Medulla oblongata (tissue), 1 donor: ENCODE data around the gene CCDC178.
"Not testable (repeated sequence)": the region's sequence is repeated elsewhere in the genome, so short reads cannot be mapped to it uniquely, and the experiment has no call there.

Experiments
- DNase-seq: peaks from one replicate; pipeline ENCODE4 v3.0.0-alpha.2; 2015; ENCODE audit errors: extremely low spot score

Gene CCDC178

DNA sequence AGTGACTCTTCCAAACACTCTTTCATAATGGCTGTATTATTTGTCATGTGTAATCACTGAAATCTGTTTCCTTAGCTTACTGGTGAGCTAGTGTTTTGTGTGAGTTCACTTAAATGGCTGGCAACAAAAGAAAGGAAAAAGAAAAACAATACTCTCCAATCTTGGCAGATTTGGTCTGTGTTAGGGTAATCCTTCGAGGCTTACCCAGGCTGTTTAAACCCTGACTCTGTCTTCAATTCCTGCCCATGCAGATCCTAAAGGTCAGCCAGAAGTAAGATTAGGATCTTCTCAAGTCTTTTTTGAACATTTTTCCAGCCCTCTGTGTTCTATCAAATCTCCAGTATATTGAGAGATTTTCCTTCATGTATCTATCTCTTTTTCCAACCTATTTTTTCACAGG, 85.3 kb downstream of the CCDC178 start:
- no peak for DNase-seq

DNA sequence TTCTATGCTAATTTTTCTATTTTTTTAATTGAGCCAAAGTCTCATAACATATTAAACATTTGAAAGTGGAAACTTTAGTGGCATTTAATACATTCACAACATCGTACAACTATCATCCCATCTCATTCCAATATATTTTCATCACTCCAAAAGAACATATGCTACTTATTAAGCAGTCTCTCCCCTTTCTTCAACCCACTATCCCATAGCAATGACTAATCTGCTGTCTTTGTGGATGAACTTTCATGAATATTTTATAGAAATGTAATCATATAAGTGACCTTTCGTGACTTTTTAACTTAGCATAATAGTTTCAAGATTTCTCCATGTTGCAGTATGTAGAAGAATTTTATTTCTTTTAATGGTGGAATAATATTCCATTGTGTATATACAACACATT, 90.3 kb downstream of the CCDC178 start:
- no peak for DNase-seq

DNA sequence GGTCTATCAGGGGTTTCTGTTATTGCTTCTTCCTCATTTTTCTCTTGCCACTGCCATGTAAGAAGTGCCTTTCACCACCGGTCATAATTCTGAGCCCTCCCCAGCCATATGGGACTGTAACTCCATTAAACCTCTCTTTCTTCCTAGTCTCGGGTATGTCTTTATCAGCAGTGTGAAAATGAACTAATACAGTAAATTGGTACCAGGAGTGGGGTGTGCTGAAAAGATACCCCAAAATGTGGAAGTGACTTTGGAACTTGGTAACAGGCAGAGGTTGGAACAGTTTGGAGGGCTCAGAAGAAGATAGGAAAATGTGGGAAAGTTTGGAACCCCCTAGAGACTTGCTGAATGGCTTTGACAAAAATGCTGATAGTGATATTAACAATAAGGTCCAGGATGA, 100.8 kb downstream of the CCDC178 start:
- not testable (repeated sequence) for DNase-seq

DNA sequence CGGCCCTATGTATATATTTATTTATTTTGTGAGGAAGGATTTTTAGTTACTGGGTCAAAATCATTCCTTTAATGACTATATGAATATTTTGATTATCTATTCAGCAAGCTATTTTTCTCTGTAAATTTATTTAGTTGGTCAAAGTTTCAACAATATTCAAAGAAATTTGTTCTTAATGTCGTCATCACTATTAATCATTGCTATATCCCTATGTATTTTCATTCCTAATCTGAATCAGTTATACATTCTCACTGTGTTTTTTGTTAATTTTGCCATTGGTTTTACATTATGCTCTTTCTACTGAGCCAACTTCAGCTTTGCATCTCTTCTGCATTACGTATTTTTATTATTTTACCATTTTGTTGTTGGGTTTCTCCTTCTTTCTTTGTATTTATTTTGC, 105.7 kb downstream of the CCDC178 start:
- DNase-seq = no peak

DNA sequence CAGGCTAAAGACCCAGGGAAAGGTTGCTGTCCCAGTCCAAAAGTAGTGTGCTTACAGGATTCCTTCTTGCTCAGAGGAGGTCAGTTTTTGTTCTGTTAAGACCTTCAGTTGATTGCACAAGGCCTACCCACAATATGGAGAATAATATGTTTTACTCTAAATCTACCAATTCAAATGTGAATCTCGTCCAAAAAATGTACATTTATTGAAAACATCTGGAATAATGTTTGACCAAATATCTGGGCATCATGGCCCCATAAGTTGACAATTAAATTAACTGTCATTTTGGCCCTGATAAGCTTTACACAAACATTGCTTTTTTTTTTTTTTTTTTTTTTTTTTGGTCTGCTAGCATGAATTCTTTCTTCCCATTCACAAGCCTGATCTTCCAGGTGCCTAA, 109.8 kb downstream of the CCDC178 start:
- no peak for DNase-seq

DNA sequence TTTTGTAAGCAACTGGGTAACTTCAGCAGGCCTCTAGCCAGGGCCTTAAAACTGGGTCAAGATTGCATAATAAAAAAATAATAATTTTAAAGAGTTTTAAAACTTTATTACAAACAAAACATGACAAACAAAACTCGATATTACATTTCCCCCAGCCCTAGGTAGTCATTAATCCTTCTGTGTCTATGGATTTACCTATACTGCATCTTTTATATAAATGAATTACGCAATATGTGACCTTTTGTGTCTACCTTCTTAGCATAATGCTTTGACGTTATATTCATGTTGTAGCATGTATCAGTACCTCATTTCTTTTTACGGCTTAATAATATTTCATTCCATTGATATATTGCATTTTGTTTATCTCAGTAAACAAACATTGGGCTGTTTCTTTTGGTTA, 113.5 kb downstream of the CCDC178 start:
- no peak for DNase-seq

DNA sequence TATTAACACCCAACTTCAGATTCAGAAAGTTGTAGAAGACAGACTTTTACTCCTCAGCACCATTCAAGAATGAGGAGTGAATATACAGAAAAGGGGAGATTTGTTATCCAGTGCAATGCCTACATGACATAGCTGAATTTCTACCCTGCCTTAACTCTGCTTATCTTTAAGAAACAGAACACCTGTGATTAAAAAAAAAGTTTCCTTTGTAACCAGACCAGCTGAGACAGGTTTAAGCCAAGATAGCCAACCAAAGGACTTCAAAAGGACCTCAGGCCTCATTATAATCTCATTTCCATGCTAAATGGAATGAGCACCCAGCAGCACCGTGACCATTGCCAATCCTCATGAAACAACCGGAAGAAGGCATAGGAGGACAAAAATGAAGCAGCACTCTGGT, 122.9 kb downstream of the CCDC178 start:
- DNase-seq = no peak

DNA sequence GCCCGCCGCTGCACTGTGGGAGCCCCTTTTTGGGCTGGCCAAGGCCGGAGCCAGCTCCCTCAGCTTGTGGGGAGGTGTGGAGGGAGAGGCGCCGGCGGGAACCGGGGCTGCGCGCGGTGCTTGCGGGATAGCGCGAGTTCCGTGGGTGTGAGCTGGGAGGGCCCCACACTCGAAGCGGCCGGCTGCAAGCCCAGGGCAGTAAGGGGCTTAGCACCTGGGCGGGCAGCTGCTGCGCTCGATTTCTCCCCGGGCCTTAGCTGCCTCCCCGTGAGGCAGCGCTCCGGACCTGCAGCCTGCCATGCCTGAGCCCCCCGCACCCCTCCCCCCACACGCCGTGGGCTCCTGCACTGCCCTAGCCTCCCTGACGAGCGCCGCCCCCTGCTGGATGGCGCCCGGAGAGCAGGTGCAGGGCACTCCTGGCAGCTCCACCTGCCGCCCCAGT, 124.4 kb downstream of the CCDC178 start:
- DNase-seq = no peak

DNA sequence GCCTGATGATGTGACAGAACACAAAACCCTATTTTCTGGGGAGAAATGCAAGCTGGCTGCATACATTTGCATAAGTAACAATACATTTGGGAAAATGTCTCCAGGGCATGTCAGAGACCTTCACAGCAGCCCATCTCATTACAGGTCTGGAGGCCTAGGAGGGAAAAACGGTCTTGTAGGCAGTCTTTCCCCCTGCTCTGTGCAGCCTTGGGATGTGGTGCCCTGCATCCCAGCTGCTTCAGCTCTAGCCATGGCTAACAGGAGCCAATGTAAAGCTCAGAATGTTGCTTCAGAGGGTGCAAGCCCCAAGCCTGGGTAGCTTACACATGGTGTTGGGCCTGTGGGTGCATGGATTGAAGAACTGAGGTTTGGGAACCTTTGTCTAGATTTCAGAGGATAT, 133.0 kb downstream of the CCDC178 start:
- DNase-seq = no peak

DNA sequence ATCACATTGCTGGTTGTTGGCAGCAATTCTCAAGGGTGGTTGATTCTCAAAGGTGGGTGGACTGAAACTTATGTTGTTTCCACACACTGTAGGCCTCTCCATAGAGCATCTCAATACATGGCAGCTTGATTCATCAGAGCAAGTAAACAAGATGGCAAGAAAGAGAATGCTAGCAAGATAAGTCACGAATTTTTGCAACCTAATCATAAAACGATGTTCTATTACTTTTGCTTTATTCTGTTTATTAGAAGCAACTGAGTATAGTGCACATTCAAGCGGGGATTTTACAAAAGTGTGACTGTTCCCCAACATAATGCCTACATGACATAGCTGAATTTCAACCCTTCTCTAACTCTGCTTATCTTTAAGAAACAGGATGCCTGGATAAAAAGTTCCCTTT, 136.2 kb downstream of the CCDC178 start:
- no peak for DNase-seq

DNA sequence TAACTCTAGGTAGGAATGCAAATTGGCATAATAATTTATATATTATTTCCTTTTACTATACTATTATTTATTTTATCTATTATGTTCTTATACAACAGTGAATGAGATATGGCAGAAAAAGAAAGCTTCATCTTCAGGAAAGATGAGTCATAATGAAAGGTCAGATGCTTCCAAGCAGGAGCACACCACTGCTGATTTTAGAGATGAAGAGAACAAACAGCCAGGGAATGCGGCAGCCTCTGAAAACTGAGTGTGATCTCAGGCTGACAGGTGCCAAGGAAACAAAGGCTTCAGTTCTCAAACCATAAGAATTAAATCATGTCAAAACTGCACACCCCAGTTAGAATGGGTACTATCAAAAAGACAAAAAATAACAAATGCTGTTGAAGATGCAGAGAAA, 149.0 kb downstream of the CCDC178 start:
- no peak for DNase-seq

DNA sequence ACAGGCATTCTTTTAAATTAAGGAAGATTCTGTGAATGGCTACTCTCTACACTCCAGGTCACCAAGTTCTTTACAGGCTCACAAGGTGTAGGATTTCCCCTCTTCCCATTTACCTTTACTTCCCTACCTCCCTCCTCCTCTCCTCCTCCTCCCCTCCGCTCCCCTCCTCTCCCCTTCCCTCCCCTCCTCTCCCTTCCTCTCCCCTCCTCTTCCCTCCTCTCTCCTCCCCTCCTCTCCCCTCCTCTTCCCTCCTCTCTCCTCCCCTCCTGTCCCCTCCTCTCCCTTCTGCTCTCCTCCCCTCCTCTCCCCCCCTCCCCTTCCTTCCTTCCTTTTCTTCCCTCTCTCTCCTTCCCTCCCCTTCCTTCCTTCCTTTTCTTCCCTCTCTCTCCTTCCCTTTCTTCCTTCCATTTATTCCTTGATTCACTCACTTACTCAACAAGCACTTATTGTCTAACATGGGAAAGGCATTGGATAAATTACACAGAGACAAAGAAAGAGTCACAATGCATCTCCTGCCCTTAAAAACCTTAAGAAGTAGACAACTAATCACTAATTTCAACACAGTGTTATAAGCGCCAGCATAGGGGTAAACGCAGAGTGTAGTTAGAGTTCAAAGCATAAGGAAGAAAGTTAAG, 152.3 kb downstream of the CCDC178 start:
- no peak for DNase-seq

DNA sequence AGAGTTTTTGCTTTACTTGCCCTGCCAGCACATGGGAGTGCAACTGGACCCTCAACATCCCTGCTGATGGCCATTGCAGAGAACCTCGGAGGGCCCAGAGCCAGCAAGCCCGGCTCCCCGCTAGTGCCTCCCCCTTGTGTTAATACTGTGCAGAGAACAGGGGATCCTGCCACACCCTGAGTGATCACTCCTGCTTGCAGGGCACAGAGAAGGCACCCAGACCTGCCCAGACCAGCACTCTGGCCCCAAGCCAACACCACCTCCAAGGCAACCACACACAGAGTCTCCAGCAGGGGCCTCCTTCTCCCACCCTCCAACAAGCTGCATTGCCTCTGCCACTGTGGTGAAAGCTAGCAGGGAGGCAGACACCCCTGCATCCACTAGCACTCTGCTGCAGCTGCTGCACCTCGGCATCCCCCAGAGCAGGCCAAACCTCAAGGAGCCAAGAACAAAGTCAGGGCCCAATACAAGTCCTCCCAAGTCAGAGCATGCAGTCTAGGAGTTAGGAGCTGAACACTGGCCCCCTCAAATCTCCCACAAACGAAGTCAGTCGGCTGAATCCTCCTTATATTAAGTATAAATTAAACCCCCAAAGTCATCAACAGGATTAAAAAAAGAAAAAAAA, 157.7 kb downstream of the CCDC178 start:
- DNase-seq = no peak

DNA sequence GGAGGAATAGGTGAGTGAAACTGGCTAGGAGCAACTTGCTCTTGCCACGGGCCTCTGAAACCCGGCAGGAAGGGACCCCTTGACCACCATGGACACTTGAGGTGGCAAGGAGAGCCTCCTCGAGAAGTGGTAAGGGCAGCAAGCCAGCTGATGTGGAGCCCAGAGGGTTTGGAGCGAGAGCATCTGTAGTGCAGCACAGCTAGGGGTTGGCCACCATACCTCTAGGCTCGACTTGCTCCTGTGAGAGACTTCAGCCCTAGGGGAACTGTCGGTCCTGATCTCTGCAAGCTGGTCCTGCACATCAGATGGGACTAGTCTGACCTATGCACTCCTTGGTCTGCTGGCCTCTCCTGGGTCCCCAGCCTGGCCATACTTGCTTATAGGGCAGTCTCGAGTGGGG, 158.4 kb downstream of the CCDC178 start:
- DNase-seq = no peak

DNA sequence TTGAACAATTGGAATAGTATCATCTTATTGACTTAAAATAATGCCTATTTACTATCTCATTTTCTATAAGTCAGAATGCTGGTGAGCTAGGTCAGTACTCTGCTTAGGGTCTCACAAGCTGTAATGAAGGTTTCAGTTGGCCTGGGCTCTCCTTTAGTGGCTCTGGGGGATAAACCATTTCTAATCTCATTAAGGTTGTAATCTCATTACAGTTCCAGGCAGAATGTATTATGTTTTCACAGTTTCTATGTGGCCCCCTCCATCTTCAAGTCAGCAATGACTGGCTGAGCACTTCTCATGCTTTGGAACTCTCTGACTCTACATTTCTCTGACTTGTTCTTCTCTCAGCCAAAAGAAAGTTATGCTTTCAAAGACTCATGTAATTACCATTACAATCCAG, 163.1 kb downstream of the CCDC178 start:
- no peak for DNase-seq

DNA sequence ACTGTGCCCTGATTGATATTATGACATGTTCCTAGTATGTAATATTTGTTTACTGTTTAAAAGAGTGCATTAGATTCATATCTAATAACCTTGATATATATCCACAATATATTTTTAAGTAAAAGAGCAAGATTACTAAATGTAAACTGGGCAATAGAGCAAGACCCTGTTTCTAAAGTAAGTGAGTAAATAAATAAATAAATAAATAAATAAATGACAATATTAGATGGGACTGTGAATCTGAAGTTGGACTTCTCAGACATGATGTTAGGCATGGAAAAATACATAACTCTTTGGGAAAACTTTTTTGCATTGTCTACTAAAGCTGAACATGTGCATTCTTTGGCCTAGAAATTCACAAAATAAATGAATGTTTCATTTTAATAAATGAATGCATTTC, 164.7 kb downstream of the CCDC178 start:
- no peak for DNase-seq

DNA sequence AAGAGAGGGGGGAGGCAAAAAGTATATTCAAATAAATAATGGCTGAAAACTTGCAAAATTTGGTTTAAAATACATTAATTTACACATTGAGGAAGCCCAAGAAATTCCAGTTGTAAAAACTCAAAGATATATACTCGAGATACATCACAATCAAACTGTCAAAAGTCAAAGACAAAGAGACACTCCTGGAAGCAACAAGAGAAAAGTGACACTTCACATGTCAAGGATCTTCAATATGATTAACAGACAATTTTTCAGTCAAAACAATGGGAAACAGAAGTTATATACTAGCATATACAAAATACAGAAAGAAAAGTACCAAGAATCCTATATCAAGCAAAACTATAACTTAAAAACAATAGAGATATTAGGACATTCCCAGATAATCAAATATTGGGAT, 170.2 kb downstream of the CCDC178 start:
- no peak for DNase-seq

DNA sequence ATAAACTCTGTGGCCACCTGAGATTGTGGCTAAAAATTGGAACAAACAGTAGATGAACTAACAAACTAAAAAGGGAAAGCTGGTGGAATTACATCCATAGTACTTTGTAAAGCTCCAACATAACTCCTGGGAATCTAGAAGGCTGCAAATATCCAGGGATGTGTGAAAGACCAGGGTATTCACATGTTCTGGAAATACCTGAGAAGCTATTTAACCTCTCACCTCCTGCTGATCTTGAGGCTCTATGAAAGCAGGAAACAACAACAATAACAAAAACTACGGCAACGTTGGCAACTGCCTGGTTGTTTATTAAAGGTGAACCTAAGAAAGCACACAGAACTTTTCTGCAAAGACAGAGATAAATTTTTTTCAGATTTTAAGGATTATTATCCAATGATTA, 171.3 kb downstream of the CCDC178 start:
- no peak for DNase-seq

DNA sequence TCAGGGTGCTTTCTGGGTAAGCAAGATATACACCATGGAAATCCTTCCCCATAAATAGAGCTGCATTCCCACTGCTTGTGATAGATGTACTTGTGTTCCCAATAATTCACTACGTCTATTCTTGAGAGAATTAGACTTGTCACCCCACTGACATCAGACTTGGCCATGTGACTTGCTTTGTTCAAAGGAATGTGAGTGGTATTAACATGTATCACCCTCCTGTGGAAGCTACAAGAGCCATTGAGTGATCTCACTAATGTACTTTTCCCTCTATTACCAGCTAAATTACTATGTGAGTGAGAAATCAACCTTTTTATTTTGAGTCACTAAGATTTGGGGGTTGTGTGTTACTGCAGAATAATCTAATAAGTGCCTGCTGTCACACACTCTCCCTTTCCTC, 176.0 kb downstream of the CCDC178 start:
- no peak for DNase-seq

DNA sequence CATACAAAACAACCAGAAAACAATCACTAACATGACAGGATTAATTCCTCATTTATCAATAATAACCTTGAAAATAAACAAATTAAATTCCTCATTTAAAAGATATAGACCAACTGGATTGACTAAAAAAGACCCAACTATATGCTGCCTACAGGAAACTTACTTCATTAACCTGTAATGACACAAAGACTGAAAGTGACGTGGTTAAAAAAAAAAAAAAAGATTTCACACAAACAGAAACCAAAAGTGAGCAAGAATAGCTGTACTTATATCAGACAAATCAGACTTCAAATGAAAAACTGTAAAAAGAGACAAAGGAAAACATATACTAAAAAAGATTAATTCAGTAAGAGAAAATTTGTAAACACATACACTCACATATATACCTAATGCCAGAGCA, 201.2 kb downstream of the CCDC178 start:
- no peak for DNase-seq

DNA sequence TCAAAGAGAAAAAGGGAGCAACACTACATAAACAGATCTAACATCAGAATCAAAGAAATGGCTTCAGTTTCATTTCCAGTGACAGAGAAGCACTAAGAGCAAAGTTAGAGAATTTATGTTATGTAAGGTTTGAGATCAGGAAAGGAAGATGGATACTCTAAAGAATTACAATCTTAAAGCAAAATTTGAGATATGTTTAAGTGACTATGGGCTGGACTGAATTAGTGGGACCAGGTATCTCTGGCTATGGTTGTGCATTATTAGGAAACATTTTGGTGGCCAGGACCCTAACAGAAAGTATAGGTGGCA, 208.2 kb downstream of the CCDC178 start:
- no peak for DNase-seq

DNA sequence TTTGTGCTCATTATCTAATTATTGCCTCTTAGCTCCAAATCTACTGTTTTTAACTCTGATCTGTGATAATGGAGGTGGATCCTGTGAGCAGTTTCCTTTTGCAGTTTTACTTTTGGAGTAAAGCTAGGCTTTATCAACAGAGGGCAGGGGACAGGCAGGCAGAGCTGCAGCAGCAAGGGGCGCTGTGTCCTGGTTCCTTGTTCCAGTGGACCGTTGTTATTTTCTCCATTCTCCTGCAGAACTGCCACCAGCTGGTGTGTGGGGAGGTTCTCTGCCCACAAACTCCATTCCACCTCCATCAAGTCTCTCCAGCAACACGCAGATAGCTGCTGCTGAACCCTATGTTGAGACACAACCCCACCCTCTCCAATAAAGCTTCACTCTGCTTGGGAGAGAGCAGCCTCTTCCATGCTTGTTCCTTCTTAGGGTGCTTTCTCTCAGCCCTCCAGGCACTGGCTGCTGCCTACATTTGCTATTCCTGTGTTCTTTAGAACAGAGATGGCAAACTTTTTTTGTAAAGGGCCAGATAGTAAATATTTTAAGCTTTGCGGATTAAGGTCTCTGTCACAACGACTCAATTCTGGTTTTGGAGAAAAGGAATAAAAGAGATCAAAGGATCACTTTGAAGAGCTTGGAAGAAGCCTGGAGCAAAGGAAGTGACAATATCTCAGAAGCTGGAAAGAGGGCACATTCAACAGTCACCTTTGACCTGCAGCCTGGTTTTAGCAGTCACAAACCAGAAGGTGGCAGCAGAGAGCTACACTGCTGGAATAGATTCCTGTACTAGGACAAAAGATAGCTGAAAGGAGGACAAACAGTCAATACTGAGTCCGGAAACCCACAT, 208.8 kb downstream of the CCDC178 start:
- DNase-seq = peak; percentile 92

DNA sequence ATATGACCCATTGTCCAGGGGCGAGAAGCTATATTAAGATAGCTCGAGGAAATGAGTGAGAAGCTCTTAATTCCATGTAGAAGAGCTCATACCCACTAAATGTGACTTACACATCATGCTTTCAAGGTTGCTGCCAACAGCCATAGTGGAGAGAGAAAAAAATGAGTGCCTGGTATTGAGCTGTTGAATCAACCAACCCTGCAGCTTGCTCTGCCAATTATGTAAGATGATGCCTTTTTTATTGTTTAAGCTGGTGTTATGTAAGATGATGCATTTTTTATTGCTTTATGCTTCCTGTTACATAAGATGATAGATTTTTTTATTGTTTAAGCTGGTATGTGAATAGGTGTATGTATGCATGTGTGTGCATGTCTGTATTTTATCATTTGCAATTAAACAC, 228.2 kb downstream of the CCDC178 start:
- DNase-seq = no peak
